ENCODE measurements around the gene CFAP46.

DNA sequence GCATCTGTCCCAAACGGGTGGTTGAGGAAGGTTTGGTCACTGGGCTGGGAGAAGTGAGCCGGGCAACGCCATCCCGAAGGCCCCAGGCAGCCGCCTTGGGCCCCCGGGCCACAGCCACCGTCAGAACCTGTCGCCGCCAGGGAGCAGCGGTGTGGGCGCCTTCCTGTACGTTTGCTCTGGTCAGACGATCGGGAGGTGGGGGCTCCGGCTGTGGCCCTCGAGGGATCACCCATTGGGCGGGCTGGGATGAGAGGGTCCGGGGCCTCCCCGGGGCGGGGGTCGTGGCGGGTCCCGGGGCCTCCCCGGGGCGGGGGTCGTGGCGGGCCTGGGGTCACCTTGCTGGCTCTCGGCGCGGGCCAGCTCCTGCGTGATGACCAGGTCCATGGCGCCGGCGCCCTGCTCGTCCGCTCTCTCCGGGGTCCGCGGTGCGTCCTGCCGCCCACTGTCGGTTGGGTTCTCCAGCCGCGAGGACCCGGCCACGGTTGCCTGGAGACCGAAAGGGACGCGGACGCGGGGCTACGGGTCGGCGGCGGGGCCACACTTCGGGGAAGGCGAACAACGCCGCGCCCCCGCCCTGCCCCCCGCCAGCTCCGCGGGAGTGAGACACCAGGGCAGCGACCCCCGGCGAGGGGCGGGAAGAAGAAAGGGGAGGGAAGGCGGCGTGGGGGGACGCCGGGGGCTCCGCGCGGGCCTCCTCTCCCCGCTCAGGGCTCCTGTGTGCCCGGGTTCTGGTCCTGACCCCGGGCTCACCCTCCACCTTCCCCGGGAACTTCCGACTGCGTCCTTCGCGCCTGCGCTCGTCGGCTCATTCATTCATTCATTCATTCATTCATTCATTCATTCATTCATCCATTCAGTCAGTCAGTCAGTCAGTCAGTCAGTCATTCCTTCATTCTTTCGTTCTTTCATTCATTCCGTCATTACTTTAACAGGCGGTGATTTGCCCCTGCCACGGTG is at the start of gene CFAP46:
- TF ChIP-seq, protein P1, sequence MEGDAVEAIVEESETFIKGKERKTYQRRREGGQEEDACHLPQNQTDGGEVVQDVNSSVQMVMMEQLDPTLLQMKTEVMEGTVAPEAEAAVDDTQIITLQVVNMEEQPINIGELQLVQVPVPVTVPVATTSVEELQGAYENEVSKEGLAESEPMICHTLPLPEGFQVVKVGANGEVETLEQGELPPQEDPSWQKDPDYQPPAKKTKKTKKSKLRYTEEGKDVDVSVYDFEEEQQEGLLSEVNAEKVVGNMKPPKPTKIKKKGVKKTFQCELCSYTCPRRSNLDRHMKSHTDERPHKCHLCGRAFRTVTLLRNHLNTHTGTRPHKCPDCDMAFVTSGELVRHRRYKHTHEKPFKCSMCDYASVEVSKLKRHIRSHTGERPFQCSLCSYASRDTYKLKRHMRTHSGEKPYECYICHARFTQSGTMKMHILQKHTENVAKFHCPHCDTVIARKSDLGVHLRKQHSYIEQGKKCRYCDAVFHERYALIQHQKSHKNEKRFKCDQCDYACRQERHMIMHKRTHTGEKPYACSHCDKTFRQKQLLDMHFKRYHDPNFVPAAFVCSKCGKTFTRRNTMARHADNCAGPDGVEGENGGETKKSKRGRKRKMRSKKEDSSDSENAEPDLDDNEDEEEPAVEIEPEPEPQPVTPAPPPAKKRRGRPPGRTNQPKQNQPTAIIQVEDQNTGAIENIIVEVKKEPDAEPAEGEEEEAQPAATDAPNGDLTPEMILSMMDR (IDR thresholded peaks at IDR 0.05) = no peak
- no peak for TF ChIP-seq EZH2 (IDR thresholded peaks at IDR 0.05; ENCODE audit: borderline replicate concordance, insufficient read depth, low read depth, low read length, poor library complexity, severe bottlenecking)
